ENCODE results near the gene ARHGAP26.

ARHGAP26 gene

DNA sequence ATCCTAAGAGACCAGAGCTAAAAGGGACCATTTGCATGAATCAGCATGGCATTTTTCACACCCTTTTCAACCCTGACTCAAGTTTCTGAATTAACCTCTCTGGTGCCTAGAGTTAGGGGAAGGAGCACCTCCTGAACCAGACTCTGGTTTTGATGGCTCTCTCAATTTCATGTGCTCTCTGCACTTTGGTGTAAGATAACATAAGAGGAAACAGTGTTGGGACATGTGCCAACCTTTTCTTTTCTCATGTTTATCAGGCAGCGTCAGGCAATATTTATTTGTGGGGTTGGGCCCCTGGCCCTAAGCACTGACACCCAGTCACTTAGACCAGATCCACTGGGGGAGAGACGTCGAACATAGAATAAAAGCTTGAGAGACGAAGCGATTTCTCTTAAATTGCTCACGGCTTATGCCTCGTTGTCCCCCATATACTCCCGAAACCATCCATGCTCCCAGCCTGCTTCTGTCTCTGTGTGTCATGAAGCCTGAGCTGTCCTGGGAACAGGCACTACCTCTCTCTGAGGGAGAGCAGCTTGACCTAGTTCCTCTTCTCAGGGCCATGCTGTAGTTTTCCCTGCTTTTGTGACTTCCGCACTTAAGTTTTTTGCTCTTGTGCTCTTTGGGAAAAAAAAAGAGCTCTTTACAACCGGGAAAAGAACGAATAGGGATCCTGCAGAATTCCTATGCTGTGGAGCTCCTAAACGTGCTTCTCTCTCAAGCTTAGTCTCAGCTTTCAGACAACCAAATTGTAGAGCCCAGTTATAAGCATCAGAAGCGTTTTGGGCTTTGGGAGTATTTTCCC lies 437.6 kb downstream of the ARHGAP26 start:
- no peak for DNase-seq (ENCODE audit: low read depth)

DNA sequence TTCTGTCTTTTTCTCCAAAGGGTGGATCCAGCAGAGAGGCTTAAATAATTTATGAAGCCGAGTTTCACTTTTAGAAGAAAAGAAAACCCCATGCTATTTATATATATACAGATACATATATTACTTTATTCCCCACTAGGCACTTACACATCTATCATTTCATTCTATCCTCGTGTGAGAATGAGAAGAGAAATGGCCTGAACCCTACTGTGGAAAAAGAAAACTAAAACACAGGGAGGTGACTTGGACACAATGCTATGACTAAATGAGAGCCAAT lies 438.1 kb downstream of the ARHGAP26 start:
- DNase-seq (ENCODE audit: low read depth), result no peak

GRCh38 chr5:143208781-143209510 lies 438.8 kb downstream of the ARHGAP26 start:
- no peak for DNase-seq (ENCODE audit: low read depth)

GRCh38 chr5:143209881-143210395 lies 439.8 kb downstream of the ARHGAP26 start:
- DNase-seq (ENCODE audit: low read depth), result no peak

- no peak for DNase-seq (ENCODE audit: low read depth)
Measured at GRCh38 chr5:143210576-143210975, 440.4 kb downstream of the ARHGAP26 start.

- no peak for DNase-seq (ENCODE audit: low read depth)
Measured at GRCh38 chr5:143212261-143212660, 442.1 kb downstream of the ARHGAP26 start.

DNA sequence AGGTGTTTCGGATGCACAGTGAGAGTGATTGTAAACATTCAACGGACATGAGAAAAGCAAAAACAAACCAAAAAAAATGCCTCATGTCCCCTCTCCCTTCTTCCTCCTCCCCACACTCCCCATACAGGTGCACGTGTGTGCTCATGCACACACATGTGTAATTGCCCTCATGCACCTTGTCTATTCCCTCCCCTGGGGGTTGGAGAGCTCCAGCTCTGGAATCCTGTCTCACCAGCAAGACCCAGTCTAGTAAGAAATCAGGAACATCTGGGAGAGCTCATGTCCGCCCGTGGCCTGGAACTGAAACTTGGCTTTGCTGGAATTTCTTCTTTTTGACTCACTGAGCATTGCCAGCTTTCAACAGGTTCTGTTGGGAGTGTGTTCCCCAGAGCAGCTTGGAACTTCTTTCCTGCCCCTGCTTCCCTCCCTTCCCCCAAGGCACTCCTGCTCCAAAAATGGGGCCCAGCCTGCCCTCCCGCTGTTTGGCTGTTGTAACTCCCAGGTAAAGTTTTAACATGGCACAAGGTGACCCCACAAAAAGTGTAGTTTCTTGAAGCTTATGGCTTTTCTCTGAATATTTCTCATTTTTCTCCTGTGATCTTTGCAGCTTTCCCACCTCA lies 443.2 kb downstream of the ARHGAP26 start:
- no peak for DNase-seq (ENCODE audit: low read depth)

GRCh38 chr5:143213851-143214363 lies 443.7 kb downstream of the ARHGAP26 start:
- no peak for DNase-seq (ENCODE audit: low read depth)

DNA sequence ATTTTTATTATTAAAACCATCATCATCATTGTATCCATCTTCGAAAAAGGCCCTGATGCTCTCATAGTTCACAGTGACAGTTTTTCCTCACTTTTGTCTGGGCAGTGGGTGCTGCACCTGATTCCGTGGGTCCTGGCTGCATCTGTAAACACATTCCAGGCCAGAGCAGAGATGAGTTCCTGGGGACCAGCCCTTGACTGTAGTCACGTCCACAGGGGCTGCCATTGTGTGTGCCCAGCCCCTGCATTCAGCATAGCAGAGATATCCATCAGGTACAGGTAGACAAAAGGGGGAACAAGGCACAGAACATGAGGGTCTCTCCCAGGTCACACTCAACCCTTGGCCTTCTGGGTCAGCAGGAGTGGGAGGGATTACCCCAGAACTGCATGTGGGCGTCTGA lies 444.3 kb downstream of the ARHGAP26 start:
- DNase-seq (ENCODE audit: low read depth), result no peak

- no peak for DNase-seq (ENCODE audit: low read depth)
Measured at GRCh38 chr5:143214890-143215289, 444.7 kb downstream of the ARHGAP26 start.

DNA sequence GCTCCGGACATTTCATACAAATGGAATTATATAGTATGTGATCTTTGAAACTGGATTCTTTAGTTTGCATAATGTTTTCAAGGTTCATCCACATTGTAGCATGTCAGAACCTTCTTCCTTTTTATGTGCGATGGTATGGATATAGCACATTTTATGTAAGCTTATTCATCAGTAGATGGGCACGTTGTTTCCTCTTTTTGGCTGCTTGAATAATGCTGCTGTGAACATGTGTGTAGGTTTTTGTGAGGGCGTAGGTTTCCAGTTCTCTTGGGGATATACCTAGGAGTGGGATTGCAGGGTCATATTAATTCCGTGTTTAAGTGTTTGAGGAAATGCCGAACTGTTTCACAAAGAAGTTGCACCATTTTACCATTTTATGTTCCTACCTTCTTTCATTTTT lies 445.5 kb downstream of the ARHGAP26 start:
- DNase-seq (ENCODE audit: low read depth), result no peak

DNA sequence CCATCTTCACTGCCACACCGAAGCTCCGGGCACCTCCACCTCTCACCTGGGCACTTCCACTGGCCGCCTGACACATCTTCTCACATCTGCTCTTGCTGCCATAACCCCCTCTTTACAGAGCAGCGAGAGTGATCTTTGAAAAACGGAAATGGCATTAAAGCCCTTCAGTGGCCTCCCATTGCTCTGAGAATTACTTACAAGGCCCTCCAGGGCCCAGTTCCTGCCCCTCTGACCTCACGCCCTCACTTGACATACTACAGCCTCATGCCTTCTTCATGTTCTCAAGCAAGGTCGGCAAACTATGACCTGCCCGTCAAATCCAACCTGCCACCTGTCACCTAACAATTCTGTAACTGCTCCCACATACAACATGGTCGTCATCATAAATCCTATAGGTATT lies 446.0 kb downstream of the ARHGAP26 start:
- no peak for DNase-seq (ENCODE audit: low read depth)

DNA sequence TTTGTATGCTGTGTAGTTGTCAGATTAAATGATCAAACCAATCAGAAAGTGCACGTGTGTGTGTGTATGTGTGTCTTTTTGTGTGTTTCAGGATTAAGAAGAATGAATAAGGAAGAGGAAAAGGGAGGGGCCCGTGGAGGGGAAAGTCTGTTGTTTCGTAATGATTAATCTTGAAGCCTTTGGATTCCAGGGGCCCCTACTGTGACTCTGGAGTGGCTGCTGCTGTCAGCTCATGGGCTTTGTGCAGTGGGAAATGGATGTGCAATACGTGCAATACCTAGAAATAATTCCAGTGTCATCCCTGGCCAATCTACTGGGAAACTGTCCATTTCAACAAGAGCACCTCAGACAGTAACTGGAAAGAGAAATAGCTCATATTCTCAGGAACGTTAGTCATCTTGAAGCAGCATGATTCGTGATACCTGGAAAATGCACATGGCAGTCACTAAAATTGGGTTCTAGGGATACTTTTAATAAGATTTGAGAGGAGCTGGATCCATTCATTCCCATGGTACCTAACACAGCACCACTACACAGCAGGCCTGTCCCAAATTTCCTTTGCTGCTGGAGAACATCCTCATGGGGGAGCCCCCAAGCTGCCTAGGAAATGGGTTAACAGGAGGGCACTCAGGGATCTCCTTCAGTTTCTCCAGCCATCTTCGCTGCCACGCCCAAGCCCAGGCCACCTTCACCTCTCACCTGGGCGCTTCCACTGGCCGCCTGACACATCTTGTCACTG lies 447.1 kb downstream of the ARHGAP26 start:
- no peak for DNase-seq (ENCODE audit: low read depth)

- DNase-seq (ENCODE audit: low read depth), result no peak
Measured at GRCh38 chr5:143217804-143218160, 447.6 kb downstream of the ARHGAP26 start.

- DNase-seq (ENCODE audit: low read depth), result no peak
Measured at GRCh38 chr5:143218517-143219170, 448.5 kb downstream of the ARHGAP26 start.

DNA sequence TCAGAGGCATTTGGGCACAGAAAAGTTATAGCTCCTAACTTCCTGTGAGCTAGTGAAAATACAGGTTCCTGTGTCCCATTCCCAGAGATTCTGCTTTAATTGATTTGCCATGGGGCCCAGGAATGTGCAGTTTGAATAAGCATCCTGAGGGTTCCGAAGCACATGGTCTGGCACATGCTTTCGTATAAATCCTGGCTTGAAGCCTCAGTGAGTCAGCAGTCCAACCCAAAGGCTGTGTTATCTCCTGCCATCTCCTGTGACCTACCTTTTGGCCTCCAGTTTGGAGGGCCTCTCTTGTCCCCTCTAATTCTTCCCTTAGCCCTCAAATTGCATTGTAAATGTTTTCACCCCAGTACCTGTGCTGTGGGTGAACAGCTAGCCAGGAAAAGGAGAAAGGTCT lies 449.5 kb downstream of the ARHGAP26 start:
- no peak for DNase-seq (ENCODE audit: low read depth)

- no peak for DNase-seq (ENCODE audit: low read depth)
Measured at GRCh38 chr5:143220748-143221251, 450.6 kb downstream of the ARHGAP26 start.

- DNase-seq (ENCODE audit: low read depth), result no peak
Measured at GRCh38 chr5:143222287-143223231, 452.4 kb downstream of the ARHGAP26 start.

- DNase-seq (ENCODE audit: low read depth), result no peak
Measured at GRCh38 chr5:143224672-143225071, 454.5 kb downstream of the ARHGAP26 start.

DNA sequence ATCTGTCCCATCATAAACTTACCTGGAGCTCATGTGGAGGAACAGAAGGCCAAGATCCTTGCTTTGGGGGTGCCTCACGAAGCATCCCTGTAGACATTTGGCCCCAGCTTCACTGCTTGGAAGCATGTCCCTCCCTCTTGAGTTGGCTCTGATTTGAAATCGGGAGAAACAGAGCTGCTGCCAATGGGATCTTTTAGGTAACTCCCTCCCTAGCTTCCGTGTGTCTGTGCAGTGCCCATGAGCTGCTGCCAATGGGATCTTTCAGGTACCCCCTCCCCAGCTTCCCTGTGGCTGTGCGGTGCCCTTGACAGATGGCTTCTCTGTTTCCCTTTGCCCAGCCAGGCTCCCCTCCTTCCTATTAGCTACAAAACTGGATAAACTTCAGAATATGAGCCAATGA lies 455.3 kb downstream of the ARHGAP26 start:
- DNase-seq (ENCODE audit: low read depth), result no peak
